Esophagus muscularis mucosa (tissue), 4 donors: ENCODE measurements around the gene HLA-B. TPM values are rescaled to one million over a fixed set of nuclear protein-coding genes. Genes with fewer than 3 reads are reported as not detected.

Source experiments
- DNase-seq: peaks from one replicate; pipeline ENCODE4 v3.0.0-alpha.2; 2017; ENCODE audit errors: extremely low spot score
- H3K27ac ChIP-seq, 4 donors: fragments of 200-600 bp; sonication (generic); replicated peaks in 1 of 4; 1 replicate in 3 of 4; 2 replicates in 1 of 4; pipeline ENCODE4 v1.5.1; 2016 to 2019; ENCODE audit warnings: mild to moderate bottlenecking in 1 of 4
- H3K27me3 ChIP-seq, 4 donors: fragments of 200-600 bp; sonication (generic); one replicate each; pipeline versions ENCODE4 v1.5.1 to v1.6.0; 2016 to 2019
- H3K36me3 ChIP-seq, 4 donors: fragments of 200-600 bp; sonication (generic); one replicate each; pipeline ENCODE4 v1.5.1; 2016 to 2019
- H3K4me1 ChIP-seq, 4 donors: fragments of 200-600 bp; sonication (generic); one replicate each; pipeline ENCODE4 v1.5.1; 2016 to 2019
- H3K4me3 ChIP-seq, 4 donors: fragments of 200-600 bp; sonication (generic); 1 replicate in 2 of 4; 2 replicates in 2 of 4; pipeline ENCODE4 v1.5.1; 2016 to 2019; ENCODE audit warnings: mild to moderate bottlenecking in 4 of 4, moderate library complexity in 1 of 4
- H3K9me3 ChIP-seq, 4 donors: fragments of 200-600 bp; sonication (generic); 1 replicate in 3 of 4; 2 replicates in 1 of 4; pipeline ENCODE4 v1.5.1; 2016 to 2019
- CTCF ChIP-seq, 3 experiments: fragments of 200-600 bp in 2 of 3; fragments of 450-650 bp in 1 of 3; sonication (generic) in 2 of 3; IDR thresholded peaks; one replicate each; pipeline ENCODE4 v1.5.1; 2017 to 2019; ENCODE audit warnings: antibody characterized with exemption in 3 of 3, mild to moderate bottlenecking in 2 of 3, moderate library complexity in 1 of 3
- EP300 ChIP-seq: sonication (generic); formaldehyde crosslinking; IDR thresholded peaks from one replicate; pipeline ENCODE4 v1.6.1; 2017; ENCODE audit warnings: antibody characterized with exemption
- POLR2A ChIP-seq: fragments of 450-650 bp; IDR thresholded peaks from one replicate; pipeline ENCODE4 v1.6.1; 2017; ENCODE audit warnings: antibody characterized with exemption, moderate library complexity, mild to moderate bottlenecking, low read depth
- POLR2AphosphoS5 ChIP-seq, 2 donors: sonication (generic); formaldehyde crosslinking; IDR thresholded peaks; one replicate each; pipeline ENCODE4 v1.6.1; 2017; ENCODE audit warnings: antibody characterized with exemption in 2 of 2
- WGBS: methylation state at CpG from one replicate; pipeline ENCODE4 v1.1.5; 2018; 5-methylcytosine and 5-hydroxymethylcytosine counted together
- intact Hi-C: fragments of 100-400 bp; cut with DNase I; formaldehyde crosslinking; loops from one replicate; pipeline ENCODE4 v1.15.1; 2023
- total RNA-seq, 4 donors: library from RNA; depleted of rRNA; stranded (reverse); fragments of >200 nt; gene quantifications; one replicate each; pipeline versions ENCODE4 v1.1.0 to v1.2.1, GENCODE V29; 2016

Gene HLA-B
- total RNA-seq, 4 donors from 2014 or later = 336 to 628 (median 502) TPM

DNA sequence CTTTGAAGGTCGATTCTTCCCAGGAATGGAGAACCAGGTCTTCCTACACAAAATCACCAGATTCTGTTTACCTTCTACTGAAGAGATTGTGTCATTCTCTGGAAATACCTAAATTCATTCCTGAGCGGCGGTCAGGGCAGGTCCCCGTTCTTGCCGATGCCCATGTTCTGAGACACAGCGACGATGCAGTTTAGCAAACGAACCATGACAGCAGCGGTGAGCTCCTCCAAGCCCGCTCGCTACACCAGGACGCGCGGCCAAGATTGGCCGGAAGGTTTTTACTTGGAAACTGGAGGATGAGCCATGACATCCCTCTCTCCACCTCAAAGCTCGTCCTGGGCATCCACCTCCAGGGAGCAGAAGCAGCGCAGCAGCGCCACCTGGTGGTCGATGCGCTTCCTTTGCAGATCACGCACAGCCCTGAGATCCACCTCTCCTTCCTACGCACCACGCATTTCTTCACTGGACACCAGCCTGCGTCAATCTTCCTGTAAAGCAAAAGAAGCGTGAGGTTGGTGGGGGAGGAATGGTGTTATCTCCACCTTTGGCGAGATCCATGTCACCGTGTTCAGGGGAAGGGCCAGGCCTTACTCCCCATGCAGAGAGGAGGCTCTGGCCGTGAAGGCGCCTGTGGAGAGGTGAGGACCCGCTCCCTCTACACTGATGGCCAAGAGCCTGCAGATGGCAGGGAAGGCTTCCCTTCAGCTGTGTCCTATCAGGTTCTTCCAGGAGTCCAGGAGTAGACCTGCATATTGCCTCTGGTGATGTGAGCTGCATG is 9.9 kb upstream of the HLA-B start:
- peak overlapping the region; percentile 36 to 48 (median 39) for H3K4me3 ChIP-seq
- intact Hi-C loops = loop anchor here (2.0 to 5.0 kb wide), 3 partner anchors 95 to 228 kb away; partner anchors contain the start of genes HLA-C and PSORS1C2

GRCh38 chr6:31365864-31366263 is 8.9 kb upstream of the HLA-B start:
- no peaks in the 10 kb centered on the region for H3K9me3 ChIP-seq
- intact Hi-C loops = loop anchor here (2.0 to 5.0 kb wide), 3 partner anchors 94 to 227 kb away; partner anchors contain the start of genes HLA-C and PSORS1C2
- TF ChIP-seq EP300 (no peak), CTCF (IDR thresholded peaks at IDR 0.05) (no peak), POLR2A (no peak), POLR2AphosphoS5 (IDR thresholded peaks at IDR 0.05) (no peak)
- H3K4me3 ChIP-seq = no peak overlapping the region
- H3K27ac ChIP-seq = no peak overlapping the region
- no peaks in the 10 kb centered on the region for H3K36me3 ChIP-seq
- DNase-seq = peak; percentile 29
- peaks cover 0 to 11% (median 4%) of the 10 kb centered on the region in 4 donors for H3K4me1 ChIP-seq
- 74% methylated on average over 5 of the region's 5 CpGs for WGBS
- peaks cover 0 to 38% (median 1%) of the 10 kb centered on the region in 4 donors for H3K27me3 ChIP-seq

More for the DNA sequence above, 9.9 kb upstream of the HLA-B start:
- peaks cover 0 to 11% (median 4%) of the 10 kb centered on the region in 4 donors for H3K4me1 ChIP-seq
- no peaks in the 10 kb centered on the region for H3K36me3 ChIP-seq
- peaks cover 0 to 42% (median 1%) of the 10 kb centered on the region in 4 donors for H3K27me3 ChIP-seq
- no peak for TF ChIP-seq POLR2A
- peak; percentile 61 to 87 for TF ChIP-seq POLR2AphosphoS5 (IDR thresholded peaks at IDR 0.05)
- TF ChIP-seq EP300 = no peak
- peak; percentile 87 to 95 (median 94) for TF ChIP-seq CTCF (IDR thresholded peaks at IDR 0.05)
- peak; percentile 97 for DNase-seq
- peaks cover 0 to 2% (median under 1%) of the 10 kb centered on the region in 4 donors for H3K9me3 ChIP-seq
- 8% methylated on average over 28 of the region's 30 CpGs for WGBS
- no peak overlapping the region for H3K27ac ChIP-seq

GRCh38 chr6:31363811-31364210 is 6.8 kb upstream of the HLA-B start:
- no peak for DNase-seq
- Histone ChIP-seq H3K27ac (no peak overlapping the region), H3K27me3 (peaks cover 0 to 33% (median 1%) of the 10 kb centered on the region in 4 donors), H3K36me3 (no peaks in the 10 kb centered on the region), H3K9me3 (no peaks in the 10 kb centered on the region), H3K4me1 (peaks cover 0 to 11% (median 4%) of the 10 kb centered on the region in 4 donors), H3K4me3 (no peak overlapping the region)
- intact Hi-C loops = no loop called here
- TF ChIP-seq POLR2AphosphoS5 (IDR thresholded peaks at IDR 0.05) (no peak), EP300 (no peak), CTCF (IDR thresholded peaks at IDR 0.05) (no peak), POLR2A (no peak)

- H3K27ac ChIP-seq = no peak overlapping the region
- no peaks in the 10 kb centered on the region for H3K36me3 ChIP-seq
- DNase-seq = peak; percentile 91
- H3K4me1 ChIP-seq = peaks cover 0 to 11% (median 4%) of the 10 kb centered on the region in 4 donors
- intact Hi-C loops = no loop called here
- H3K9me3 ChIP-seq = no peaks in the 10 kb centered on the region
- no peak overlapping the region for H3K4me3 ChIP-seq
- WGBS = 54% methylated on average over 5 of the region's 5 CpGs
- peaks cover 0 to 25% (median 1%) of the 10 kb centered on the region in 4 donors for H3K27me3 ChIP-seq
- TF ChIP-seq POLR2AphosphoS5 (IDR thresholded peaks at IDR 0.05) (no peak), POLR2A (no peak), EP300 (no peak)
Measured at GRCh38 chr6:31362751-31363150, 5.8 kb upstream of the HLA-B start.

- H3K4me3 ChIP-seq = no peak overlapping the region
- H3K4me1 ChIP-seq = peaks cover 8 to 15% (median 12%) of the 10 kb centered on the region in 4 donors
- intact Hi-C loops = no loop called here
- peak; percentile 21 for DNase-seq
- no peaks in the 10 kb centered on the region for H3K9me3 ChIP-seq
- H3K27me3 ChIP-seq = peaks cover 0 to 16% (median 1%) of the 10 kb centered on the region in 4 donors
- no peak overlapping the region for H3K27ac ChIP-seq
- WGBS = 76% methylated on average over 1 of the region's 1 CpG
- TF ChIP-seq POLR2AphosphoS5 (IDR thresholded peaks at IDR 0.05) = no peak
- TF ChIP-seq POLR2A = no peak
- no peak for TF ChIP-seq EP300
- no peak for TF ChIP-seq CTCF (IDR thresholded peaks at IDR 0.05)
- H3K36me3 ChIP-seq = peaks cover 0 to 11% (median 4%) of the 10 kb centered on the region in 4 donors
Measured at GRCh38 chr6:31359581-31359980, 2.6 kb upstream of the HLA-B start.
